CD8-positive, alpha-beta memory T cell (primary cell): ENCODE measurements around the gene KRT33A. TPM values are rescaled to one million over a fixed set of nuclear protein-coding genes. Genes with fewer than 3 reads are reported as not detected.

Experiments used
- CTCF ChIA-PET: fragments of 350-600 bp; sonication (Branson Sonifier 250); formaldehyde crosslinking; loops from one replicate; lab custom pipeline; 2021; ENCODE audit warnings: antibody characterized with exemption; lab: Charles Lee
- POLR2A ChIA-PET: fragments of 350-600 bp; sonication (Branson Sonifier 250); formaldehyde crosslinking; loops from one replicate; lab custom pipeline; 2021; ENCODE audit warnings: antibody characterized with exemption; lab: Charles Lee
- DNase-seq, 5 donors: peaks; one replicate each; pipeline versions ENCODE4 v3.0.0 to v3.0.0-alpha.2; 2020 to 2022; ENCODE audit warnings: mixed read lengths in 1 of 5
- H3K27ac ChIP-seq: one replicate; pipeline ENCODE4 v1.7.0; 2013; ENCODE audit warnings: low read depth, mild to moderate bottlenecking, low read length, moderate library complexity
- H3K27me3 ChIP-seq: 2 replicates; pipeline ENCODE4 v1.7.0; 2013; ENCODE audit warnings: low read length, mild to moderate bottlenecking; ENCODE audit not compliant: insufficient read depth, poor library complexity, severe bottlenecking
- H3K36me3 ChIP-seq: 2 replicates; pipeline ENCODE4 v1.7.0; 2013; ENCODE audit warnings: mild to moderate bottlenecking, low read length, moderate library complexity; ENCODE audit not compliant: insufficient read depth
- H3K4me1 ChIP-seq: 2 replicates; pipeline ENCODE4 v1.7.0; 2013; ENCODE audit warnings: mild to moderate bottlenecking, low read length, moderate library complexity; ENCODE audit not compliant: insufficient read depth
- H3K4me3 ChIP-seq: 2 replicates; pipeline ENCODE4 v1.7.0; 2013; ENCODE audit warnings: mild to moderate bottlenecking, low read length
- H3K9me3 ChIP-seq: 2 replicates; pipeline ENCODE4 v1.7.0; 2013; ENCODE audit warnings: mild to moderate bottlenecking, low read length
- H3K27ac Mint-ChIP-seq, 8 donors: one replicate each; pipeline ENCODE4 v1.8.0; 2020 to 2021; ENCODE audit warnings: mixed read lengths in 8 of 8, mild to moderate bottlenecking in 6 of 8, inconsistent platforms in 3 of 8, moderate library complexity in 3 of 8
- H3K27me3 Mint-ChIP-seq, 2 donors: one replicate each; pipeline ENCODE4 v1.8.0; 2020 to 2021; ENCODE audit warnings: mixed read lengths in 2 of 2, mild to moderate bottlenecking in 1 of 2, moderate library complexity in 1 of 2
- H3K36me3 Mint-ChIP-seq, 3 donors: one replicate each; pipeline ENCODE4 v1.8.0; 2020 to 2021; ENCODE audit warnings: mixed read lengths in 3 of 3, inconsistent platforms in 1 of 3, mild to moderate bottlenecking in 1 of 3
- H3K4me1 Mint-ChIP-seq, 3 donors: one replicate each; pipeline ENCODE4 v1.8.0; 2020 to 2021; ENCODE audit warnings: mixed read lengths in 3 of 3, inconsistent platforms in 1 of 3, mild to moderate bottlenecking in 1 of 3
- H3K4me3 Mint-ChIP-seq, 7 donors: one replicate each; pipeline ENCODE4 v1.8.0; 2020 to 2021; ENCODE audit warnings: mixed read lengths in 7 of 7, mild to moderate bottlenecking in 6 of 7, moderate library complexity in 4 of 7, inconsistent platforms in 2 of 7
- H3K9me3 Mint-ChIP-seq, 5 donors: one replicate each; pipeline ENCODE4 v1.8.0; 2020 to 2022; ENCODE audit warnings: mixed read lengths in 5 of 5, mild to moderate bottlenecking in 3 of 5, moderate library complexity in 2 of 5, inconsistent platforms in 1 of 5
- polyA plus RNA-seq: library from polyadenylated mRNA; unstranded; fragments of 300-500 nt; fragmentation: Illumina TruSeq; gene quantifications from one replicate; pipeline ENCODE4 v1.2.3, GENCODE V29; 2021
- total RNA-seq, 2 experiments: library from RNA; stranded (reverse); gene quantifications; one replicate each; pipeline ENCODE4 v1.2.3, GENCODE V29; 2021

The KRT33A gene
- total and polyA plus RNA-seq, 3 experiments from 2014 or later = not detected

DNA sequence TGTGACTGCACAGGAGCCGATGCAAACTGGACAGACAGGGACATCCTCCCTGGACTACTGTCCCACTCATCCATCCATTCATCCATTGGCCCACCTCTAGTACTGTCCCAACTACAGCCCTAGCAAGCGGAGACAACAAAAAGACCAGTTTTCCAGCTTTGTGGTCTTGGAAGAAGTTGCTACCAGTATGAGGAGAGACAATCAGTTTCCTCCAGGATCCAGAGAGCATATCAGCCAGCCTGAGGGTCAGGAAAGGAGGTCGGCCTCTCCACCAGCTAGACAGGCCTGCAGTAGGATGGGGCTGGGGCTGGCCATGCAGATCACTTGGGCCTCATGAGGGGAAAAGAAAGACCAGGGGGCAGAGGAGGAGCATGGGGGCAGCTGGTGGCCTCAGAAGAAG is 16.8 kb downstream of the KRT33A start:
- Histone ChIP-seq H3K4me3 (no peak overlapping the region), H3K36me3 (no peaks in the 10 kb centered on the region), H3K4me1 (peaks cover 56% of the 10 kb centered on the region), H3K27me3 (no peaks in the 10 kb centered on the region), H3K9me3 (no peaks in the 10 kb centered on the region), H3K27ac (no peak overlapping the region)
- H3K36me3 Mint-ChIP-seq = peaks cover 0 to 4% (median 0%) of the 10 kb centered on the region in 3 donors
- POLR2A ChIA-PET = interaction anchor here (0.9 kb wide), 1 partner anchor 121 kb away, joined by 3 read pairs; no protein-coding TSS in a partner anchor
- H3K27ac Mint-ChIP-seq = peak overlapping the region in 7 of 8 donors; percentile 45 to 85 (median 72)
- H3K4me1 Mint-ChIP-seq = peaks cover 51 to 61% (median 59%) of the 10 kb centered on the region in 3 donors
- no peaks in the 10 kb centered on the region for H3K9me3 Mint-ChIP-seq
- H3K4me3 Mint-ChIP-seq = peak overlapping the region in 3 of 7 donors; percentile 13 to 59 (median 30)
- DNase-seq = no peak
- CTCF ChIA-PET = interaction anchor here (1.8 kb wide), 1 partner anchor 11 kb away, joined by 8 read pairs; no protein-coding TSS in a partner anchor
- H3K27me3 Mint-ChIP-seq = no peaks in the 10 kb centered on the region

DNA sequence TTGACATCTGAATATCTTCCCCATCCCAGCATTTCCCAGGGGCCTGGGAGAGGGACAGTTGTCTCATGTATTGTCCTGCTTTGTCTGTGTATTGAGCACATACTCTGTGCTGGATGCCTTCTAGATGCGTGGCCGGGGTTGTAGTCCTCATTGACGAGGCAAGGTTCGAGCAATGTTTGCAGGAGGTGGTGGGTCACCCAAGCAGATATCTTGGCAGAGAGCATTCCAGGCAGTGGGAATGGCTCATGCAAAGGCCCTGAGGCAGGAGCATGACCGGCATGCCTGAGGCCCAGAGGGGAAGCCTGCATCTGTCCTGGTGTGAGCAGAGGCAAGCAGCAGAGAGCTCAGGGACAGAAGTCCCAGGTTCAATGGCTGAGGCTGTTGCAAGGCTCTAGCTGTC is 17.5 kb downstream of the KRT33A start:
- DNase-seq = no peak
- peaks cover 56% of the 10 kb centered on the region for H3K4me1 ChIP-seq
- ChIA-PET CTCF (interaction anchor here (1.8 to 2.8 kb wide), 2 partner anchors 10 kb away, joined by 8 to 18 read pairs; no protein-coding TSS in a partner anchor), POLR2A (interaction anchor here (0.9 kb wide), 1 partner anchor 121 kb away, joined by 3 read pairs; no protein-coding TSS in a partner anchor)
- no peaks in the 10 kb centered on the region for H3K9me3 ChIP-seq
- H3K27ac ChIP-seq = no peak overlapping the region
- Mint-ChIP-seq H3K4me3 (no peak overlapping the region), H3K27me3 (no peaks in the 10 kb centered on the region), H3K27ac (peak overlapping the region in 6 of 8 donors; percentile 27 to 93 (median 60)), H3K4me1 (peaks cover 48 to 59% (median 57%) of the 10 kb centered on the region in 3 donors), H3K9me3 (no peaks in the 10 kb centered on the region), H3K36me3 (peaks cover 0 to 4% (median 0%) of the 10 kb centered on the region in 3 donors)
- H3K36me3 ChIP-seq = no peaks in the 10 kb centered on the region
- H3K4me3 ChIP-seq = no peak overlapping the region
- H3K27me3 ChIP-seq = no peaks in the 10 kb centered on the region

DNA sequence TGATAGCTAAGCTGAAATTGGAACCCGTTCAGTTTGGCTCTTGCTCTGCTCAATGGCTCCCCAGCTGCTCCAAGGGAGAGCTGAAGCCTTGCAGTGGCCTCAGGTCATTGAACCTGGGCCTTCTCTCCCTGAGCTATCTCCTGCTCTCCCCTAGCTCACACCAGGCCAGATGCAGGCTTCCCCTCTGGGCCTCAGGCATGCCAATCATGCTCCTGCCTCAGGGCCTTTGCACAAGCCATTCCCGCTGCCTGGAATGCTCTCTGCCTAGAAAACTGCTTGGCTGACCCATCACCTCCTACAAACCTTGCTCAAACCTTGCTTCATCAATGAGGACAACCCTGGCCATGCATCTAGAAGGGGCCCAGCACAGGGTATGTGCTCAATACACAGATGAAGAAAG is 18.4 kb downstream of the KRT33A start:
- Histone ChIP-seq H3K4me1 (peaks cover 56% of the 10 kb centered on the region), H3K9me3 (no peaks in the 10 kb centered on the region), H3K27me3 (no peaks in the 10 kb centered on the region), H3K27ac (no peak overlapping the region), H3K36me3 (no peaks in the 10 kb centered on the region), H3K4me3 (no peak overlapping the region)
- Mint-ChIP-seq H3K4me3 (no peak overlapping the region), H3K4me1 (peaks cover 43 to 53% (median 51%) of the 10 kb centered on the region in 3 donors), H3K9me3 (no peaks in the 10 kb centered on the region), H3K36me3 (peaks cover 0 to 4% (median 0%) of the 10 kb centered on the region in 3 donors), H3K27me3 (no peaks in the 10 kb centered on the region), H3K27ac (peak overlapping the region in 3 of 8 donors; percentile 25 to 73 (median 48))
- ChIA-PET CTCF (interaction anchor here (1.0 to 2.8 kb wide), 3 partner anchors 9 to 16 kb away, joined by 3 to 18 read pairs (median 4); no protein-coding TSS in a partner anchor), POLR2A (no interaction called here)
- no peak for DNase-seq

- Histone ChIP-seq H3K27ac (no peak overlapping the region), H3K36me3 (no peaks in the 10 kb centered on the region), H3K9me3 (no peaks in the 10 kb centered on the region), H3K4me3 (no peak overlapping the region), H3K4me1 (peaks cover 57% of the 10 kb centered on the region), H3K27me3 (no peaks in the 10 kb centered on the region)
- DNase-seq = no peak
- ChIA-PET CTCF (interaction anchor here (1.0 to 2.8 kb wide), 3 partner anchors 9 to 17 kb away, joined by 3 to 18 read pairs (median 4); no protein-coding TSS in a partner anchor), POLR2A (no interaction called here)
- H3K27ac Mint-ChIP-seq = peak overlapping the region in 1 of 8 donors; percentile 43
- H3K9me3 Mint-ChIP-seq = no peaks in the 10 kb centered on the region
- H3K4me1 Mint-ChIP-seq = peaks cover 47 to 57% (median 52%) of the 10 kb centered on the region in 3 donors
- no peak overlapping the region for H3K4me3 Mint-ChIP-seq
- no peaks in the 10 kb centered on the region for H3K27me3 Mint-ChIP-seq
- H3K36me3 Mint-ChIP-seq = peaks cover 0 to 4% (median 0%) of the 10 kb centered on the region in 3 donors
These were observed 19.0 kb downstream of the KRT33A start for GRCh38 chr17:41331606-41332005.

DNA sequence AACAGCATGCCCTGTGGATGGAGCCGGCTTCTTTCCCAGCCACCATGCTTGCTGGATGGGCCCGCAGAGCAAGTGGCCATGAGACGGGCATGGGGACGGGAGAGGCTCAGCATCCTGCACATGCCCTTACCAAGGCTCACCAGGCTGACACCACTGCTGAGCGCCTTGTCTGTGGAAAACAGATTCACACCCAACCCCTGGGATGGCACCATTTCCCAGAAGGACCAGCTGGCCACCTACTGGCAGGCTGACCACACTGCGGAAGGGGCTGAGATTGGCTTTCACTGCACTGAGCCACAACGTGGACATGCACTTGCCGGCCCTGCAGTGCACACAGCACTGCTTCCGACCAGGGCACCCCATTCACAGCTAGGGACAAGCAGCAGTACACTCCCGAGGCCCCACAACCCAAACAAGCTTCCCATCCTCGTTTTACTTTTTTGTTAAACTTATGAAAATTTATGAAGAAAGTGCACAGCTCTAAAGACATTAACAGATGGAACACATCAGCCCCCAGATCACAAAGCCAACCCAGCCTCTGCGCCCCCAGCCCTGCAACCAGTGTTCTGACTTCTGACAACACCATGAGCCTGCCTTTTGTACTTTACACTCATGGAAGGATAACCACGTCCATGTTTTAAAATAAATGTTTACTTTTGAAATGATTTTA is 21.2 kb downstream of the KRT33A start:
- Mint-ChIP-seq H3K4me3 (no peak overlapping the region), H3K27me3 (no peaks in the 10 kb centered on the region), H3K27ac (peak overlapping the region in 1 of 8 donors; percentile 38), H3K36me3 (peaks cover 0 to 4% (median 0%) of the 10 kb centered on the region in 3 donors), H3K9me3 (no peaks in the 10 kb centered on the region), H3K4me1 (peaks cover 33 to 53% (median 48%) of the 10 kb centered on the region in 3 donors)
- Histone ChIP-seq H3K27me3 (no peaks in the 10 kb centered on the region), H3K36me3 (no peaks in the 10 kb centered on the region), H3K9me3 (no peaks in the 10 kb centered on the region), H3K4me3 (no peak overlapping the region), H3K4me1 (peaks cover 47% of the 10 kb centered on the region), H3K27ac (no peak overlapping the region)
- POLR2A ChIA-PET = no interaction called here
- no peak for DNase-seq
- CTCF ChIA-PET = interaction anchor here (1.5 kb wide), 1 partner anchor 9 kb away, joined by 5 read pairs; no protein-coding TSS in a partner anchor

DNA sequence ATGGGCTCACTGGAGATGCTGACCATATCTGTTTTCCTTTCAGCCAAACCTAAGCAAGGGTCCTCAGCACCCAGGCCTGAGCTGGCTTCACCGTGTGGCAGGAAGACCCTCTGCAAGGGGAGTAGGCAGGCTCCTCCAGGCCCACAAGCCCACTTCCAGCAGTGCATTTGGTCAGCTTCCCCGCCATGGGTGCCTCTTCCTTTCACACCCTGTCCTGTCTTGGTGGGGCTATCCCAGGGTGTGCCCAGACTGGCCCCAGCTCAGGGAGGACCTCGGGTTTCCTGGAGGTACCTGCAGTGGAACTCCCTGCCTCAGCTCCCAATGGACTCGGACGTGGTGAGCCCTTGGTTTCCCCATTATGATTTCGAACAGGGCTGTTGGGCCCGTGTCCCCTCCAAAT is 22.4 kb downstream of the KRT33A start:
- Mint-ChIP-seq H3K4me1 (peaks cover 31 to 53% (median 48%) of the 10 kb centered on the region in 3 donors), H3K27ac (peak overlapping the region in 3 of 8 donors; percentile 52 to 68 (median 54)), H3K9me3 (no peaks in the 10 kb centered on the region), H3K36me3 (peaks cover 0 to 4% (median 0%) of the 10 kb centered on the region in 3 donors), H3K4me3 (peak overlapping the region in 1 of 7 donors; percentile 77), H3K27me3 (no peaks in the 10 kb centered on the region)
- no peak for DNase-seq
- Histone ChIP-seq H3K27ac (no peak overlapping the region), H3K4me3 (no peak overlapping the region), H3K36me3 (no peaks in the 10 kb centered on the region), H3K9me3 (no peaks in the 10 kb centered on the region), H3K27me3 (no peaks in the 10 kb centered on the region), H3K4me1 (peaks cover 44% of the 10 kb centered on the region)
- CTCF ChIA-PET = no interaction called here
- POLR2A ChIA-PET = no interaction called here

- Mint-ChIP-seq H3K4me1 (peaks cover 35 to 54% (median 49%) of the 10 kb centered on the region in 3 donors), H3K27me3 (no peaks in the 10 kb centered on the region), H3K9me3 (no peaks in the 10 kb centered on the region), H3K36me3 (peaks cover 0 to 4% (median 0%) of the 10 kb centered on the region in 3 donors), H3K27ac (peak overlapping the region in 5 of 8 donors; percentile 66 to 90 (median 81)), H3K4me3 (peak overlapping the region in 1 of 7 donors; percentile 45)
- POLR2A ChIA-PET = no interaction called here
- Histone ChIP-seq H3K9me3 (no peaks in the 10 kb centered on the region), H3K4me3 (no peak overlapping the region), H3K27ac (no peak overlapping the region), H3K27me3 (no peaks in the 10 kb centered on the region), H3K4me1 (peaks cover 47% of the 10 kb centered on the region), H3K36me3 (no peaks in the 10 kb centered on the region)
- CTCF ChIA-PET = no interaction called here
- DNase-seq = no peak
These were observed 23.1 kb downstream of the KRT33A start for GRCh38 chr17:41327411-41328120.
